ENCODE data around the gene MIA2. TPM values are rescaled to one million over a fixed set of nuclear protein-coding genes. Genes with fewer than 3 reads are reported as not detected.

The MIA2 gene
- total and polyA plus RNA-seq, 9 of the 15 experiments (the other 6 are each of a cell fraction or from before 2014, with no cell fraction given), result 6.0 to 21.8 (median 12.8) TPM

- TF ChIP-seq ZBTB40 (IDR thresholded peaks at IDR 0.05) (no peak), ZBTB40 (CRISPR knock-in tag; IDR thresholded peaks at IDR 0.05) (no peak)
Observed at GRCh38 chr14:39350866-39351265, 117.2 kb downstream of the MIA2 start (continued).
